GM18870 (cell line): Measurements from ENCODE around the gene ANKRD6.
A peak's percentile ranks its signal among the peaks of the same experiment; 100 is the strongest.

Experiments
- ATAC-seq: cut with Tn5 transposase; IDR thresholded peaks from one replicate; pipeline ENCODE4 v1.9.1; 2021; ENCODE audit warnings: moderate library complexity; ENCODE audit not compliant: unreplicated experiment

Gene ANKRD6

DNA sequence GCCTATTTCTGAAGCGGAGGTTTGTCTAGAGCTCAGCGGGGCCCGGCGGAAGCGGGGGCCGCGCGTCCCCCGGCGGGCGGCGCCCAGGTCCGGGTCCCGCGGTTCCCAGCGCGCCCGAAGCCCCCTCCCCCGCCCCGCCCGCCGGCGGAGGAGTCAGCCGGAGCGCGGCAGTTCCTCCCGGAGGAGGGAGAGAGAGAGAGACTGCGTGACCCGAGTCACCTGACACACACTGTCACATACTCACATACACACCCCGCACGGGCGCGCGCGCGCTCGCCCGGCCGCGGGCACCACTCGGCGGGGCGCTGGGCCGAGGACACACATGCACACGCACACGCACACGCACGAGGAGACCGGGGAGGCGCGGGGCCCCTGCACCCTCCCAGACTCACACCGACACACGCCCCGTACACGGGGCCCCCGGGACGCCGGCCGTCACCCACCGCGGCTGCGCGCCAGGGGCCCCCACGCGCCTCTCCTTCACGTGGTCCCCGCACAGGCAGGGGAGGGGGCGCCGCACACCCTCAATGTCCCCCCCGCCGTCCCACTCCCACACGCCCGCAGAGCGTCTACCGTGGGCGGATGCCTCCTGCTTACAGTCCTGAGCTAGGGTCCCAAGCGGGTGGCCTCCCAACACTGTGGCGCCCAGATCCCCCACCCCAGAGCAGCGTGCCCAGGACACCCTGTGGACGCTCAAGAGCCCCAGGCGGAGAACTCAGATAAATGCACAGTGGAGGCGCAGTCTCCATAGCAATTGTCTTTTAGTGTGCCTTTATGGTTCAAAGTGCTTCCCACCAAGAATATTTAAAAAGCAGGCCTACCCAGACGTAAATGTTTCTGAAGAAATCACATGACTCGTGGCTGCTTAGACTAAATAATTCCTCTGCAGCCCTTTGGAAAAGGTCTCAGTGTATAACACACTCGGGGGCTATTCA is 20.6 kb upstream of the ANKRD6 start, which contains the start of gene RRAGD:
Gene RRAGD (minus strand): TSS at position 203 of the 935 bp plus-strand sequence. CDS start 280 bp downstream, outside the sequence.
- peak; percentile 76 for ATAC-seq

DNA sequence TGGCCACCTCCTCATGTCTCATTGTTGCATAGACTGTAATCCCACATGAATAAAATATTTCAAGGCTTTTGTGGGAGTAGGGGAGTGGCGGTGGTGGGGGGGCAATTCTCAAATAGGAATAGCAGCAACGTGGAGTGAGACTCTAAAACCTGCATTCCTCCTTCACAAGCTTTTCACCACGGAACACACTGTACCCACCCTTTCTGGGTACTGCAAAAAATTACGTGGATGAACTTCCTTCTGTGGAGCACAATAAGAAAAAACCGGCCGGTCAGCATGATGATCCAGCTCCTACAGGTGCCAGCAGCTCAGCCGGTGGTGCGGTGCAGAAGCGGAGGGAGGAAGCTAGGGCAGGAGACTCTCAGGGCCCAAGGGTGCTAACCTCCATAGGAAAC is 19.9 kb upstream of the ANKRD6 start:
- no peak for ATAC-seq

DNA sequence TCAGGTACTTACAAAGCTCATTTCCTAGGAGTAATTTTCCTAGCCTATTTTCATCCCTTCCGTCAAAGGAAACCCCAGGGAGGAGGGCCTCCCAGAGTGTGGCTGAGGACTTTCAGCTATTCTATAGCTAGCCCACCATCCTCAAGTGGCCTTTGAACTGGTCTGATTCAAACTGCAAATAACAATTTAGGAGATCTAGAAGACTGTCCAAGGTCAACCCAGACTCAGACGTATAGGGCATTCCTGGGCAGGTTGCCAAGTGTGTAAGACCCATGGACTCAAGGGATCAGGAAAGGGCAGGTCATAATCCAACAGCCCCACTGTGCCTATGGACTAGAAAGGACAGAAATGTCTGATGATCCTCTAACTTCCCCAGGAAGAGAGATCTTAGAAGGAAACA is 18.7 kb upstream of the ANKRD6 start:
- no peak for ATAC-seq

DNA sequence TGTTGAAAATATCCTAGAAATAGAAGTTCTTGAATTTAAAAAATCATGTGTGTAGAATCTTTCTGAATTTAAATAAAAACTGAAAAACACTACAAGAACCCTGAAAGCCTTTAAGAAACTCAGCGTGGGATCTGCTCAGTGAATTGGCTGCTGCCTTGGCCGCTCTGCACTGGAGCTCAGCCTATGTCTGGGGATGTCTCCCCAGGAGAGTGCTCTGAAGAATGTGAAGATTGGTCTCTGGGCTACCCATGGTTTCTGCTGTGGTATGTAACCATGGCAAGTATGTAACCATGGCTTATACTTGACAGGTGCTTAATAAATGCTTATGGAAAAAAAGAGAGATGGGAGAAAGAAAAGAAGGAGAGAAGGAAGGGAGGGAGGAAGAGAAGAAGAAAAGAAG is 17.8 kb upstream of the ANKRD6 start:
- no peak for ATAC-seq

DNA sequence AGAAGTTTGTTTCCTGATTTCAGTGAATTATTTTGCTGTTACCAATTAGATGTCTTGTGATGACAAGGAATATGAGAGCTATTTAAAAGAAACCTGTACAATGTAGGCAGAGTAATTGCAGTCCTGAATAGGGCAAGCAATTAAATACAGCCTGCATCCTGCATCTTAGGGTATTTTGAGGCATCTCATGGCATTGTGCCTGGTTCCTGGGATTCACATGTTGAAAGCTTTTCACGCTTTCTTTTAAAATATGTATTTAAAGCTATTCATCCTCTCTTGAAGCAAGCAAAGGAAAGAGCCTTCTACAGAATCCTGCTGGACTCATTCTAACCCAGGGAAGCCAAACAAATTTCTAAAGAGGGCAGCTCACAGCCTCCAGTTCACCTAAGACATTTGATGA is 16.2 kb upstream of the ANKRD6 start:
- ATAC-seq, result no peak

DNA sequence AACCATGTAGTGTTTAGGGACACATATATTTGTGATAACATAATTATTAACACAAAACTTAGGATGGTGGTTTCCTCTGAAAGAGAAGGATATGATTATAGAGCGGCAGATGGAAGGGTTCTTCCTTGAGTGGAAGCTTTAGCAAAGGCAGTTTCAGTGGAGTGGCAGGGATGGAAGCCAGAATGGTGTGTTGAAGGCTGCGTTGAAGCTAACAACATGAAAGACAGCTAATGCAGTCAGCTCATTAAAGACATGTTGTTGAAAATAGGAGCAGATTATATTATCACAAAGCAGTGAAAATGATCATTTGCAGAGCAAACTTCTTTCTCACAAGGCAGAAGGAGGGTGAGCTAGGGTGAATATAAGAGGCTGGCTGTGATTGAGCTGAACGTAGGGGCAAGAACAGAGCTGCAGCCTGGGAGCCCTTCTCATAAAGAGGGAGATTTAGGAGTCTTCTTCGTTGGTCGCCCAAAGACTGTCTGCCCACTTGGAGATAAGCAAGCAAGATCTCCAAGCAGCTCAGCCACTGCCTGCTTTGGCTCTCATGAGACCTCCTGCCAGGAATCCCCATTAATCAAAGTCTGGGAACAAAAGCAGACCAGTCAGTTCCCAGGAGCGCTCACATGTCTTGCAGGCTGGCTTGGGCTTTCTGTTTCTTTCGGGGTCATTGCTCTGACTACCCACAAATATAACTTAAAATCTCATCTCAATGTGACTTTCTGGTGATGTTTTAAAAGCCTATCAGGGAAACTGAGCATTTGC is 2.6 kb upstream of the ANKRD6 start:
- no peak for ATAC-seq

DNA sequence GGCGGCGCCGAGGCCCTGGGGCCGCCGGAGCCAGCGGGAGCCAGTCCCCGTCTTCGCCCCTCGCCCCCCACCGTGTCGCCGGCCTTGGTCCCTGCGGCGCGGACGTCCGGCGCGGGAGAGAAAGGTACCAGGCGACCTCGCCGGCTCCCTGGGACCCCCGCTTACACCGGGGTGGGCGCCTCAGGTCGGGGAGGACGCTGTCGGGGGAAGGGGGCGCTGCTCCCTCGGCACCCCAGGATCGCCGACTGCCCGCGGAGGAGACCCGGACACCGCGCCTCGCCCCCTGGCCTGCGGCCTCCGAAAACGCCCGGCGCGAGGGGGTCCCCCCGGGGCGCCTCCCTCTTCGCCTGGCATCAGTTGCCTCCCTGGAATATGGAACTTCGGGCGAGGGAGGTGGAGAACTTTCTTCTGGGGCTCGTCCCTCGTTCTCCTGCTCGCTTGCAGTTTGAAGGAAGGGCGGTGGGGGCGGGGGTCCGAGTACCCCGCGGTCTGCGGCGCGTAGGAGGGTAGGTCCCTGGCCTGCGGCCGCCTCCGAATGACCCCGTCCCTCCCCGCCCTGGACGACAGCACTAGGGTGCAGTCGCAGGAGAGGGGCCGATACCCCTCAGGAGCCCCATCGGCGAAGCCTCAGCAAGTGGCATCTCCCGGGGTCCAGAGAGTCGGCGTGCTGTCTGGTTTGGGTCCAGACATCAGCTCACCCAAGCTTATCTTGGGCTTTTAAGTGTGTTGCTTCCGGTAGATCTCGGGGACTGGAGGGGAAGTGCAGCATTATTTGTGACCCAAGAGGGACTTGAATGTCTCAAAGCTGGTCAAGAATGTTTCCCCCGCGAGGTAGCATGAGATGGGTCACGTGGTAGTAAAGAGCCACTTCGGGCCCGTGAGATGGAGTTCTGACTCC is 549 bp downstream of the ANKRD6 start:
- ATAC-seq, result no peak

DNA sequence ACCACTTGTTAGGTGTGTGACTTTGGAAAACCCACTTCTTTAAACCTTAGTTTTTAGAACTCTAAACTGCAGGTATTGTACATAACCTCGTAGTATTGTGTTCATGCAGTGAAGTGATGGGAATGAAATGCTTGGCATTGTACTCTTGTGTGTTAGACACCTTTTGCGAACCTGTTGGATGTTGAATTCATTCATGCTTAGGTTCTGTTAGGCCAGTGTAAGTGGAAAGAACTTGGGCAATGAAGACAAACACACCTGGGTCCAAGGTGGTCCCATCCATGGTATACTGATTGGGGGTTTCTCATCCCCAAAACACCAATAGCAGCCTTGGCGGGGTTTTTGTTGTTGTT is 1.2 kb downstream of the ANKRD6 start:
- no peak for ATAC-seq

DNA sequence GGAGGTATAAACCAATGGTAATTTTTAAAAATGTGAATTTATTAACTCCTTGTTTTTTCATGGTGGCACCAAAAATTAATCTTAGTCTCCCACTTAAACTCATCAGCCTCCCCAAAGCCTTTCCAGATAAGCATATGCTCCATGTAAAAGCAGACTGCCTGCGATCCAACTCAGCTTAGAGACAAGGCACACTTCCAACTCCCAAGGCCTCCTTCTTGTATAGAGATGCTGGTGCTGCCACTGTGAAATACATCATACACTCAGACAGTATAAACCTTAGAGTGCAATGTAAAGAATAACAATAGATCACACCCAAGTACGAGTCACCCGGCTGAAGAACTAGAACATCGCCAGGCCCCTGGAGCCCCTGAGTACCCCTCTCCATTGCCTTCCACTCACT is 2.0 kb downstream of the ANKRD6 start:
- no peak for ATAC-seq

DNA sequence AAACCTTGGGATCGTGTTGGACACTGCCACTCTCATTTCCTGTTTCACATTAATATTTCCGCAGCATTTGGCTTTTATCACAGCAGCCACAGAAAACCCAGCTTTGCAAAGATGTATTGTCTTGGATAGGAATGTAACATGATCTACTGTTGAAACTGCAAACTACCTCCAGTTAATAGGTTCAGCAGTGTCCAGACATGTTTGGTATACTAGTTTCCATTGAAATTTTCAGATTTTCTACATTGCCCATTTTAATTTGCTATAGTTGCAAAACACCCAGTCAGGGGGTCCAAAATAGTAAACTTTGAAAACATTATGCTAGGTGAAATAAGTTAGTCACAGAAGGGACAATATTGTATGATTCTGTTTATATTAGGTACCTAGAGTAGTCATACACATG is 3.3 kb downstream of the ANKRD6 start:
- no peak for ATAC-seq

DNA sequence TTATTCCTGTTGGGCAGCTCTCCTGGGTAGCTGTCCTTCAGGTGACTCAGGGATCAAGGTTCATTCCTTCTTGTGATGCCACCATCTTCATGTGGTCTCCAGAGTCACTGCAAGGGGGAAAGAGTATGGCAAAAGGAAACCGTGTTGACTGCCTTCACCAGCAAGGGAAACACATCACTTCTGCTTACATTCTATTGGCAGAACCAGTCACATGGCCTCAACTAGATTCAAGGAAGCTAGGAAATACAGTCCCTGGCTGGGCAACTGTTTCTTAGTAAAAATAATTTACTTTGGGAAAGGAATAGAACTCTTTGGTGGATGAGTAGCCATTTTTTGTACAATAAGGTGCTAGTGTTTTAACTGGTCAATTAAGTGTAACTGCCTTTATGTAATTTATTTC is 5.3 kb downstream of the ANKRD6 start:
- ATAC-seq, result no peak

DNA sequence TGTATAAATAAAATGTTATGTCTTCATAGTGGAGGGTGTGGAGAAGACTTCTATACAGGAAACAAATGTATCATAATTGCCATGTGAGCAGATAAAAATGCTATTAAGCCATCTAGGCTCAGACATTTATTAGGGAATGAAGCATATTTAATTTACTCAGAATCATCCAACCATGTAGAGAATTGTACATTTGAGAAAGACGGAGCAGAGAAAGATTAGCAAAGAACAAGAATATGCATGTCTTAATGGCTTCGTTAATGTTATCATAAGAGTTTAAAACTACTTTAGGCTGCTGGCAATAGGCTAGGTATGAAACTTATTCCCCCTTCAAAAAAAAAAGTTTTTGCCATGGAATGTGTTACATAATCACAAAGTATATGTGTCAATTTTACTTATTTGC is 6.1 kb downstream of the ANKRD6 start:
- no peak for ATAC-seq

DNA sequence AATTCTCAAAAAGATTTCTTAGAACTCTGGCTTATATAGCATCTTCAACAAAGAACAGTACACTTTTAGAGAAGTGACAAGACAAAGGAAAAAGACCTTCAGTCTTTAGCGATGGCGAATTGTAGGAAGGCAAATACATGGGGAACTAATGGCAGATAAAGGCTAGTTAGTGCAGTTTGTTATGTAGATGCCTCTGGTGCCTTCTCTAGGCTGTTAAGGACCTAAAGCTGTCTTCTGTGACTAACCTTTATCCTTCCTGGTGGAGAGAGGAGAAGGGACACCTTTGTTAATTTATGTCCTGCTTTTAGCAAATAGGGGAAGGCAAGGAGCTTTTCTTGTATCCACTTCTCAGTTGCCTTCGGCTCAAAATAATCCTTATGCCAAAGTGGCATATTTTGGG is 7.2 kb downstream of the ANKRD6 start:
- ATAC-seq, result no peak

DNA sequence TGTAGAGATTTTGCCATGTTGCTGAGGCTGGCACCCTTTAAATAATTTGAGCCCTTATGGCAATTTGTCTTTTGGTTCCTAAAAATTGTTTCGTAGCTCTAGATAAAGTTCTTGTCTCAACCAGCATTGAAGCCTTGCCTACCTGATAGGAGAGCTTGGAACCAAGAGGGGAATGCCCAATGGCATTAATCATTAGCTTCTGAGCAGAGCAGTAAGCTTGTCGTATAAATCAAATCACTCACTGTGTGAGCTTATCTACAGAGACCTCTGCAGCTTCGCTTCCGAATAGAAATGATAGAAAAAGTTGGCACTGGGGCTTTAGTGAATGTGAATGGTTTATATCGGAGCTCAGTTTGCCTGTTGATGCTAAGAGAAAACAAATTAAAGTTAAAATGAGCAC is 10.7 kb downstream of the ANKRD6 start:
- ATAC-seq, result no peak

DNA sequence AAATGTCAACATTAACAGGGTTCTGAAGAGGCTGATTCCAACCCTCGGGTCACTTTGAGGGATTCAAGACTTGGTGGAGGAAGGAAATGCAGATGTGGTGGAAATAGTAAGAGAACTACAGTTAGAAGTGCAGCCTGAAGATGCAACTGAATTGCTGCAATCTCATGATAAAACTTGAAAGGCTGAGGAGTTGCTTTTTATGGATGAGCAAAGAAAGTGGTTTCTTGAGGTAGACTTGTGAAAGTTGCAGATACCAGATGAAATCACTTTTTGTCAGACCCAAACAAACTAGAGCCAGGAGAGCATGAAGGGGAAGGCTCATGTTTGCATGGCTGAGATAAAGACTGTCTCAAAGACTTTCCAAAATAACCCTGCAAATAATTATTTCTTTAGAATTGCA is 16.2 kb downstream of the ANKRD6 start:
- ATAC-seq, result no peak

DNA sequence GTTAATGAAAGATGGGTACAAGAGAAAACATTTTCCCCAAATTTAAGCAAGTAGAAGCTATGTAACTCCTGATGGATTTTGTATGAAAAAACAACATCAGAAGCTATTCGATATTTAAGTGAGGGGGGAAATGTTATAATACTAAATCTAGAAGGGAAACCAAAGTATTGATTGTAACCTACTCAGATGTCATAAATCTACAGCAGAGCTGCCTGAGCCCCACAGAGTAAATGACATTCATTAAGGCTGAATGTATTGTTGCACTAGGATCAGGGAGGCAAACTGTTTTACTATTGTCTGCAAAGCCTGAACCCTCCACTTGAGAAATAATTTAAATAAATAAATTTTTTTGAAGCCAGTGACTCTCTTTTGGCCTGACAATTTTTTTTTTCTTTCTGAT is 19.3 kb downstream of the ANKRD6 start:
- no peak for ATAC-seq

DNA sequence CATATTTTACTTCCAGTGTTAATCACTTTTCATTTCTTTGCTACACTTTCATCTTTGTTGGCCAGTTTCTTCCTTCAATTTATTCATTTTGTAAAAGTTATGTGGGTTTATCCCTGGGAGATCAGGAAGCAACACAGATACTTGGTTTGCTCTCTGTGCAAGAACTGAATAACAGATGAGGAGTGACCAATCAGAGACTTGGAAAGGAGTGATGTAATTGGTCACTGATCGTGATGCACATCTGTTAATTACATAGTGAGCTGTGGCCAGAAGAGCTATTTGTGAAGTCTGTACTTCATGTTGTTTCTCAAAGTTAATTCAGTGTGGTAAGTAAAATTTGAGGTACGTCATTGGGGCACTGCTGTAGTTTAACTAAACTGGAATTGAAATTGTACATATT is 21.3 kb downstream of the ANKRD6 start:
- ATAC-seq, result no peak

DNA sequence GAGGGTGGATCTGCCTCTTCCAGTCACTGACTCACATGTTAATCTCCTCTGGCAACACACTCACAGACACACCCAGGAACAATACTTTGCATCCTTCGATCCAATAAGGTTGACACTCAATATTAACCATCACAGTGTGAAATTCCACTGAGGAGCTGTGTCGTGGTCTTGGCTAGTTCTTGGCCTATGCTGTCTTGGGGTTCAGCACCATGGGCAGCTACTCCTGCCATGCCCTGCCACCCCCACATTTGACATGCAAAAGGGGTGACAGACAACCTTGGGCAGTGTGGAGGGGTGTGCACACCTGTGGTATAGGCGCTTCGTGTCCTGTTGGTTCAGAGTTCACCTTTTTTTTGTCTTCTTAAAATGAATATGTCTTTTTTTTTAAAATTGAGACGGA is 25.8 kb downstream of the ANKRD6 start:
- ATAC-seq, result no peak

DNA sequence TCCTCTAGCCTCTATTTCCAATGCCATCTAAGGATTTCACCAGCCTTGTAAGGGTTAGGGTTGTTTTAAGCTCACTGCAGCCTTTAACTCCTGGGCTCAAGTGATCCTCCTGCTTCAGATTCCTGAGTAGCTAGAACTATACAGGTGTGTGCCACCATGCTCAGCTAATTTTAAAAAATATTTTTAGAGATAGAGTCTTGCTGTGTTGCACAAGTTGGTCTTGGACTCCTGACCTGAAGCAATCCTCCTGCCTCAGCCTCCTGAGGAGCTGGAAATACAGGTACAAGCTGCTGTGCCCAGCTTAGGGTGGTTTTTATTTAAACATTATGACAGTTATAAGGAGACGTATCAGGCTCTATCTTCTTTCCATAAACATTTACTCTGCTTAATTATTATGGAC is 26.5 kb downstream of the ANKRD6 start:
- ATAC-seq, result no peak

DNA sequence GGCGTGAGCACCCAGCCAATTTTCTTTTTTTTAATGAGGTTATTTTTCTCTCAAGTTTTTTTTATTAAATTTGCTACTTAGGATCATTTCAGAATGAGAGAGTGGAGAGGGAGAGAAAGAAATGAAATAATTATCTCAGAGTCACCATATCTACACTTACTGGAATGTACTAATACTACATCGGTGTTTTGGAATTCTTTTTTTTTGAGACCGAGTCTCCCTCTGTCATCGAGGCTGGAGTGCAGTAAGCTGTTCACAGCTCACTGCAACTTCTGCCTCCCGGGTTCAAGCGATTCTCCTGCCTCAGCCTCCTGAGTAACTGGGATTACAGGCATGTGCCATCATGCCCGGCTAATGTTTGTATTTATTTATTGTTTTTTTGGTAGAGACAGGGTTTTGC is 27.8 kb downstream of the ANKRD6 start:
- no peak for ATAC-seq

DNA sequence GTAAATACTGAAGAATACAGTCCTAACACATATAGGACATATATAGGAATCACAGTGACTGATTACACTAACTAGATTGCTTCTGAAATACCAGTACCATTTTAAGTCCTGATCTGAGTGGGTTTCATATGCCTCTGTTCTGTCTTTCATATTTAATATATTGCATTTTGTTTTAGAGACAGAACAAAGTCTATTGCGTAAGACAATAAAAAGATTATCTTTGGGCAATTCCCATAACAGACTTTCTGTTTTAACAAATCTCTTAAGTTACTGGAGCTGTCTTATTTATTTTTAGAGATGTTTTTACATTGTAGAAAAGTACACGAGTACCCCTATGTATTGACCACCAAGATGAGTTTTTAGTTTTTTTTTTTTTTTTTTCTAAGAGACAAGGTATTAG is 29.6 kb downstream of the ANKRD6 start:
- no peak for ATAC-seq
